ENCODE data around the gene FIS1.
A peak's percentile ranks its signal among the peaks of the same experiment; 100 is the strongest.
"Not testable (repeated sequence)": the region's sequence is repeated elsewhere in the genome, so short reads cannot be mapped to it uniquely, and the experiment has no call there.

The FIS1 gene

DNA sequence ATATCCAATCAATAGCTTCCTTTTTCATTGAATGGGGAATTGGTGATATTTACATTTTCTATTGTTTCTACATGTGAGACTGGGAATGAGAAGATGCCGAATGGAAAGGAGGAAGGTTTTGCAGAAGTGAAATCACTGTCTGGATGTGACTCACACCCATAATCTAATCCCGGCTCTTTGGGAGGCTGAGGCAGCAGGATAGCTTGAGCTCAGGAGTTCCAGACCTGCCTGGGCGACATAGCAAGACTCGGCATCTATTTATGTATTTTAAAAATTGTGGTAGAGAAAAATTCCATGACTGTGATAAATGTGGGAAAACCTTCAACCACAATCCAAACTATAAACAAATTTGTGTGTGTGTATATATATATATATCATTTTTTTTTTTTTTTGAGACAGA is 10.9 kb upstream of the FIS1 start:
- DNase-seq, result no peak

DNA sequence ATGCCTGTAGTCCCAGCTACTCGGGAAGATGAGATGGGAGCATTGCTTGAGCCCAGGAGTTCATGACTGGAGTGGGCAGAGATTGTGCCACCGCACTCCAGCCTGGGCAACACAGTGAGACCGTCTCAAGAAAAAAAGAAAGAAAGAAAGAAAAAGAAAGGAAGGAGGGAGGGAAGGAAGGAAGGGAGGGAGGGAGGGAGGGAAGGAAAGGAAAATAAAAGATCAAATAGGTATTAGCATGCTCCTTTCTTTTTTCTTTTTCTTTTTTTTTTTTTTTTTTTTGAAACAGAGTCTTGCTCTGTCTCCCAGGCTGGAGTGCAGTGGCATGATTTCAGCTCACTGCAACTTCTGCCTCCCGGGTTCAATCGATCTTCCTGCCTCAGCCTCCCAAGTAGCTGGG is 8.3 kb upstream of the FIS1 start:
- DNase-seq, result not testable (repeated sequence)

DNA sequence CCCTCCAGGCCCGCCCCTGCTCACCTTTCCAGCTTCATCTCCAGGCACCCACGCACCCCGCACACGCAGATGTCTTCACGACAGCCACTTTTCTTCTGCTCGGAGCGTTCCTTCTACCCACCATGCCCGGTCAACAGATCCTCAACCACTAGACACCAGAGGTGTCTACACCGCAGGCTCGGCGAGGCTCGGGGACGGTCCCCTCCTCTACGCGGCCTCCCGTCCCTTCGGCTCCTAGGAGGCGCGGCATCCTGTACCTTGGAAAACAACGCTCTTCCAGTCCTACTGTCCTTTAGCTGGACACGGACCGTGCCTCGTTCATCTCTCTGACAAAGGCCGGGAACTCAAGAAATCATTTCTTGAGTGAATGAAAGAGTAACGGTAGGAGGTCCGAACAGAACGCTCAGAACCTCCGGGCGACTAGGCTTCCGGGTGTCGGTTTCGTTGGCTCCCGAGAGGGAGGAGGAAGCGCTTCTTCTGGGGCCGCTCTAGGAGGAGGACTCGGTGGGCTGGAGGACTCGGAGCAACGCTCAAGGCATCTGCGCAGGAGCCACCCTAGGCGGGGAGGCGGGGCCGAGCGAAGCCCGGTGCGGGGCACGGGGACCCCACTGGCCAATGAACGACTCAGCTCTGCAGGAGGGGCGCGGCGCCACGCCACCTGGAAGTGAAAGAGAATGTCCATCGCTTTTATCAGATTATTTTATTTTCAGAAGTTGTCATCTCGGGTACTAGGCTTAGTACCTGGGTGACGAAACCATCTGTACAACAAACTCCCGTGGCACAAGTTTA is 7.2 kb upstream of the FIS1 start:
- peak; percentile 97 for DNase-seq

DNA sequence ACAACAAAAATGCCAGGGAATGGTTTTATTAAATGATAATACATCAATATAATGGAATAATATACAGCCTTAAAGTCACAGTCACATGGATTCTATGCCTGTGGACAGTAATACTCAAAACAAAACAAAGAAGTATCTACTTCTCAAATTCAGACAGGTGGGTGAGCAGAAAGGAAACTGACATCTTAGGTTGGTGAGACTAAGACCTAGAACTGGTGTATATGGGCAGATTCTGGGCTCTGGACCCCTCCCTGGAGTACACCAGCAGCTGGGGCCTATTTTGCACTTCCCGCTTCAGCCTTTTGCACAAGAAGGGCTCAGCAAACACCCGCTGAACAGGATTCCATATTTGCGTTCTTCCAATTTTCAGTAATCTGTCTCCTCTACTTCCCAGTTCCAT is 5.4 kb upstream of the FIS1 start:
- DNase-seq, result no peak

DNA sequence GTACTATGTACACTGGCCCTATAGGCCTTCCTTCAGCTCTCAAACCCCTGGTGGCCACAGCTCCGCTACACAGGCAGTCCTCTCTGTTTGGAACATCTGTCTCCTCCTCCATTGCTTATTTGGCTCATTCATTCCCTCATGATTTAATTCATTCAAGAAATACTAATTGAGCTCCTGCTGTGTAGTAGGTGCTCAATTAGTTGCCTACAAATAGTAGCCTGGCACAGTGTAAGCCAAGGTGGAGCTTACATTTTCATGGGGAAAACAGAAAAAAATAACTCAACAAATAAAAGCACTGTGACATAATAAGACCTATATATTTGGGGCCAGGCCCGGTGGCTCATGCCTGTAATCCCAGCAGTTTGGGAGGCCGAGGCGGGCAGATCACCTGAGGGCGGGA is 3.4 kb upstream of the FIS1 start:
- DNase-seq, result no peak

DNA sequence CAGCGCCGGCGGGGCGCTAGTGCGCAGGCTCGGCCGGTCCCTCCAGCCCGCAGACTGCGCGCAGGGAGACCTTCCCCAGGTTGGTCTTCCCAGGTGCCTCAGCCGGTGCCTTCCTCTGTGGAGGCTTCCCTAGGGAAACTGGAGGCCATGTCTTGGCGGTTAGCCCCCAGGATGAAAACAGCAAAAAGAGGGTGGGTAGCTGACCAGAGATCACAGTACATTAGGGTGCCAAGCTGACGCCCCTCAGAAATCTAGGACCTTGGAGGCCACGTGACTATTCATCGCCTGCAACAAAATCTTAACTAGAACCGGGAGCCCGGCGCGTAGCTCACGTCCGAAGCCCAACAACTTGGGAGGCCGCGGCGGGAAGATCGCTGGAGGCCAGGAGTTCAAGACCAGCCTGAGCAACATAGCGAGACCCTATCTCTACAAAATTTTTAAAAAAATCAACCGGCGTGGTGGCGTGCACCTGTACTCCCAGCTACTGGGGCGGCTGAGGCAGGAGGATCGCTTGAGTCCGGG is 327 bp upstream of the FIS1 start:
- DNase-seq, result no peak

DNA sequence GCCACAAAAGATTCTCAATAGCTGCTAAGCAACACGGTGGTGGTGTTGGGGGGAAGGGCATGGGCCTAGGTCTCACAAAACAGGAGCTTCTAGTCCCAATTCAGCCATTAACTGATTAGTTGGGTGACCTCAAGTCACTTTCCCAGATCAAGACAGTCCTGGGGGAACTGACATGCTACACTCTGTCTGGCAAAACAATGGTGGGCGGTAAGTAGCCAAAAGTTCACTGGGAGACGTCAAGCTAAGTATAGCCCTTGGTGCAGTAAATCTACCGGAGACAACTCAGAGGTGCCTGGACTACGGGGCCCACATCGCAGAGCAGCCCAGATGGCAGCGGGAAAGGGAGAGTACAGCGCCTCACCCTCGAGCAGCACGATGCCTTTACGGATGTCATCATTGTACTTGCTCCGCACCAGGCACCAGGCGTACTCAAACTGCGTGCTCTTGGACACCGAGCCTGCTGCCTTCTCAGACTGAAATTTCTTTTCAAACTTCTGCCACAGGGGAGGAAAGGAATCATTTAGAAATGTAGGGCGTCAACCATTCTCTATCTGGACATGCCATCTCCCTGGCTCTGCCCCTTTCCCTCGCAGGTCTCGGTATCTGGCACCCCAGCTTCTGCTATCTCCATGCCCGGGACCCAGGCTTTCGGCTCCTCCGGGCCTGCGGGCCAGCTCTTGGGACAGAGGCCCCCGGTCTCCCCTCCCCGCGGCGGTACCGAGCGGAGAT is 1.1 kb downstream of the FIS1 start:
- DNase-seq, result peak; percentile 95

DNA sequence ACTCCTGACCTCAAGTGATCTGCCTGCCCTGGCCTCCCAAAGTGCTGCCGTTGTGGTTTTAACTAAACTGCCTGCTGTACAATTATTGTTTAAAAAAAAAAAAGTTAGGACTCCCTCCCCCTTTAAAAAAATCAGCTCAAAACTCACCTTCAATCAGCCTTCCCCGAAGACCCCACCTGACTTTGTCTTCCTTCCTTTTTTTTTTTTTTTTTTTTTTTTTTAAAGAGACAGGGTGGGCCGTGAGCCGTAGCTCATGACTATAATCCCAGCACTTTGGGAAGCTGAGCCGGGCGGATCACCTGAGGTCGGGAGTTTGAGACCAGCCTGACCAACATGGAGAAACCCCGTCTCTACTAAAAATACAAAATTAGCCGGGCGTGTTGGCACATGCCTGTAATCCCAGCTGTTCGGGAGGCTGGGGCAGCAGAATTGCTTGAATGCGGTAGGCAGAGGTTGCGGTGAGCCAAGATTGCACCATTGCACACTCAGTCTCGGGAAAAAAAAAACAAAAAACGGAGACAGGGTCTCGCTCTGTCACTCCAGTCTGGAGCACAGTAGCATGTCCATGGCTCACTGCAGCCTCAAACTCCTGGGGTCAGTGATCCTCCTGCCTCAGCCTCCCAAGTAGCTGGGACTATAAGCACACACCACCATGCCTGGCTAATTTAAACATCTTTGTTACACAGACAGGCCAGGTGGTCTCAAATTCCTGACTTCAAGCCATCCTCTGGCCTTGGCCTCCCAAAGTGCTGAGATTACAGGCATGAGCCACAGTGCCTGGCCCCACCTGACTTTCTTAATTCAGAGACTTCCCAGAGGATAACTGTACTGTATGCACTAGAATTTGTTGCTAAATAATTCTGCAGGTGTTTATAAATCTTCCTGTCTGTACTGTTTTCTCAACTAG is 3.2 kb downstream of the FIS1 start:
- no peak for DNase-seq

DNA sequence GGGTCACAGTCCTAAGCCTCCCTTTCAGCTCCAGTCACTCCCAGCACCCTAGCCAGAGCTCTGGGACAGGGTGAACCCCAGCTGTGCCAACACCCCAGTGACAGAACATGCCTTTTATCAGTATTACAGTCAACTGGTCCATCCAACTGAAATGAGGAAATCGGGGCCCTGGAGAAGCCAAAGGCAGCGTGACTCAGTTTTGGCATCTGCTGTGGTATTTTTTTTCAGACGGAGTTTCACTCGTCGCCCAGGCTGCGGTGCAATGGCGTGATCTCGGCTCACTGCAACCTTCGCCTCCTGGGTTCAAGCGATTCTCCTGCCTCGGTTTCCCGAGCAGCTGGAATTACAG is 3.9 kb downstream of the FIS1 start:
- peak; percentile 74 for DNase-seq

DNA sequence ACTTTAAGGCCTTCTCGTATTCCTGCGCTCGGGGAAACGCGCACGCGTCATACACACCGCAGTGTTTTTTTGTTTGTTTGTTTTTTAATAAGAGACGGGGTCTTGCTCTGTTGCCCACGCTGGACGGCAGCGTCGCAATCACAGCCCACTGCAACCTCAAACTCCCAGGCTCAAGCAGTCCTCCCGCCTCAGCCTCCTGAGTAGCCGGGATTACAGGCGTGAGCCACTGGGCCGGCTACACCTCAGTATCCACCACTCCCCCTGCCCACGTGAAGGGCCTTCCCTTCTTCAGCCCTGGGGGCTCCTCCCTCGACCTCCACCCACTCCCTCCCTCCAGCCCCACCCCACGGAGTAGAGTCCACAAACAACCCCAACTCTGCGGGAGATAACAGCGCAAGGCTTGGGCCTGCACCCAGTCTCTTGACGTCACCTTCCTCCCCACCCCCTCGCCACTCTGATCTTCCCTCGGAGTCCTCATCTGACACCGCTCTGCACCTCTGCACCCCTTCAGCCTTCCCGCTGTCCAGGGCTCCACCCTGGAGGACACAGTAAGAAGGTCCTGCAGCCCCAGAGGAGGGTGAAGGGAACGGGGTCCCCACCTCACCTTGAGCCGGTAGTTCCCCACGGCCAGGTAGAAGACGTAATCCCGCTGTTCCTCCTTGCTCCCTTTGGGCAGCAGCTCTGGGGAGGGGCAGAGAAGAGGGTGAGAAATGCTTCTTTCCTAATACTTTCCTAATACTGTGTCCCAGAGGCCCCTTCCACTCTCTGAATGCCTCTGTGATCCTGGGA is 4.5 kb downstream of the FIS1 start:
- peak; percentile 84 for DNase-seq

DNA sequence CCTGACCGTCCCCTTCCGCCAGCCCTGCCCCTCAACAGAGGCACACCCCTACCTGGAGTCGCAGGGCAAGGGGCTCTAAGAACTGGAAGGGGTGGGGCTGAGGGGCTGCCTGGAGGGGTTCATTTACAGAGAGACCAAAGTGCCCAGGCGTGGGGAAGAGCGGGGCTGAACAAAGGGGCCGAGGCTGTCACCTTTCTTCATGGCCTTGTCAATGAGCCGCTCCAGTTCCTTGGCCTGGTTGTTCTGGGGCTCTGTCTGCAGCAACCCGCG is 5.0 kb downstream of the FIS1 start:
- no peak for DNase-seq

DNA sequence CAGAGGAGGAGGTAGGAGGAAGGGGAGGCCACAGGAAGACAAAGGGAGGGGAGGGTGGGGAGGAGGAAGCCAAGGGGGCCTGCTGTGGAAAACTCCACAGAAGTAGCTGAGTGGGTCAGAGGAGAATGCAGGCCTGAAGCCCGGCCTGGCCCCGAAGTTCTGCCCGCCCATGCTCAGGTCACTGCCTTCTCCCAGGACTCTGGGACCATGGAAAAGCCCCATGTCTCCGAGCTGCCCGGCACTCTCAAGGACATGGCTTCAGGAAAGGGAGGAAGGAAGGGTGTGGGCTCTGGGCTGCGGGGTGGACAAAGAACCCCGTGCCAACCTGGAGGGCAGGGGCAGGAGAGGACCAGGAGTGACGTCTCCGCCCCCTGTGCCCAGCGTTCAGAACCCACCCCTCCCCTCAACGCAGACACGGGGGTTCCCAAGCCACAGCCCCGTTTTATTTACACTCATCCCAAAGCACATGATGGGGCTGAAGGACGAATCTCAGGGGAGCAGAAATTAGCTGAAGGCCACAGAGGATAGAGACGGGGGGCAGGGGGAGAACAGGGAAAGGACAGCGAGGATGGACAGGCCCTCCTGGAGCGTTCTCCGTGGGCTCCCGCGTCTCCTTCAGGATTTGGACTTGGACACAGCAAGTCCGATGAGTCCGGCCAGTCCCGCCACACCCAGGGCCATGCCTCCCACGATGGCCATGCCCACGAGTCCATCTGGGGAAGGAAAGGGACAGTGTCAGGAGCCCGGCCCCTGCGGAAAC is 5.5 kb downstream of the FIS1 start:
- DNase-seq, result no peak

DNA sequence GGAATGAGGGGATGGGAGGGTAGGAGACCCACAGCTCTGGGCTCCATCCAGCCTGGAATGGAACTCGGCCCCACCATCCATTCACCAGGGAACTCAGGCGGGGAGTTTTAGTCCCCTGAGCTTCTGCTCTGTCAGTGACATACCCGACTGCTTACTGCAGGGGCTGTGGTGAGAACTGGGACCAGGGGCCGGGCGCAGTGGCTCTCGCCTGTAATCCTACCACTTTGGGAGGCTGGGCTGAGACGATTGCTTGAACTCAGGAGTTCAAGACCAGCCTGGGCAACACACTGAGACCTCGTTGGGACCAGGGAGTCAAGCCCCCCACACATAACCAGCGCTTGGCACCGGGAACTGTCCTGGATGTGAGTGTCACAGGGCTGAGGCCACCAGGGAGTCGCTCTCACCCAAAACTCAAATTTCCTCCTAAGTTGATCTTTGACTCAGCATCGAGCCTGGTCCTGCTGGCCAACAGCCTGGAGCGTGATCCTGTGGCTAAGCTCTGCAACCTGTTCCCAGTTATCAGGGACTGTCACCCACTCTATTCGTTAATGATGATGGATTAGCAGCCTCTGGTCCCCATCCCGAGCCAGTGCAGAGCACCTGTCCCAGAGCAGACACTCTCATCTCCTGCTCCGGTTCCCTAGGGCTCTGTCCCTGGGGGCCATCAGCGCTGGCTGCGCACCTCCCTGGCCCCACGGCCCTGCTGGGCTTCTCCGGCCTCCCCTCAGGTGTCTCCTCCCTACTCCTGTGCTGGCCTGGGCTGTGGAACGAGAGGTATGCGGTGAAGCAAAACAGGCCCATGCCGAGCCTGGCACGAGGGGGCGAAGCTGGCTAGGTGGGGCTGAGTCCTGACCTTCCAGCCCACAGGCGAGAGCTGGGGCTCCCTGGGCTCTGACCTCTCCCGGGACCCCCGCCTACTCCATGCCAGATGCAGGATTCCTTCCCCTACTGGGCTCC is 6.4 kb downstream of the FIS1 start:
- no peak for DNase-seq

DNA sequence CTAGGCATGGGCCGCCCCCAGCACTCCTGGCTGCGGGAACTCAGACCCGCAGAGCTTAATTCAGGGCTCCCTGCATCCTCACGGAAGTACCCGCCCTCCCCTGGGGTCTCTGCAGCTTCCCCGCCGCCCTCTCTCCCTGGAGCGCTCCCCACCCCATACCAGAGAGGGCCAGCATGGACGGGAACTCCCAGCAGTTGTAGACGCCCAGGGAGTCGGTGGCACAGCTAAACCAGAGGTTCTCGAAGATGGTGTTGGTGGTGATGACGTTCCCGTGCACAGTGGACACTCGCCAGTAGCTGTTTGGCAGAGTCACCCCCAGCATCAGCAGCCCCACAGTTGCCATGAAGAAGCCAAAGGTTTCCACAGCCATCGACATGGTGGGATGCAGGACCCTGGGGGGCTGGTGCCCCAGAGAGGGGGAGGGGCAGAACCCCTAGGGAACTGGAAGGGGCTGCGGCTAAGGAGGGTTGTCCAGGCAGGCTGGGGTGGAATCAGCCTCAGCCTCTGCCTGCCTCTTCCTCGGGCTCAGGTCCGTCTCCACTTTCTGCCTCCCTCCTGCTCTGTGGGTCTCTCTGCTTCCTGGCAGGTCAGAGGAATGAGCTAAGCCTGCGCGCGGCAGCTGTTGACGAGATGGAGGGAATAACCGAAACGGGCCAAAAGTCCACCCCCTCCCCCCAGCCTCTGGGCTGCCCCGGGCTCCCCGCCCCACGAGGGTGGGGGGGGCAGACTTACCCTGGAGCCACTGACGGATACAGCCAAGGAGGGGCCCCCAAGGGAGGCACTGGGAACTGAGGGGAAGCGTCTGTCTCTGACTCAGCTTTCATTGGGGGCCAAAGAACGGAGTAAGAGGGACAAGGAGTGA is 7.4 kb downstream of the FIS1 start, which contains the start of gene CLDN15:
CLDN15 (minus strand) TSS at position 597 of the 862 bp plus-strand sequence; CDS start at position 376, 221 bp downstream.
- DNase-seq, result no peak

DNA sequence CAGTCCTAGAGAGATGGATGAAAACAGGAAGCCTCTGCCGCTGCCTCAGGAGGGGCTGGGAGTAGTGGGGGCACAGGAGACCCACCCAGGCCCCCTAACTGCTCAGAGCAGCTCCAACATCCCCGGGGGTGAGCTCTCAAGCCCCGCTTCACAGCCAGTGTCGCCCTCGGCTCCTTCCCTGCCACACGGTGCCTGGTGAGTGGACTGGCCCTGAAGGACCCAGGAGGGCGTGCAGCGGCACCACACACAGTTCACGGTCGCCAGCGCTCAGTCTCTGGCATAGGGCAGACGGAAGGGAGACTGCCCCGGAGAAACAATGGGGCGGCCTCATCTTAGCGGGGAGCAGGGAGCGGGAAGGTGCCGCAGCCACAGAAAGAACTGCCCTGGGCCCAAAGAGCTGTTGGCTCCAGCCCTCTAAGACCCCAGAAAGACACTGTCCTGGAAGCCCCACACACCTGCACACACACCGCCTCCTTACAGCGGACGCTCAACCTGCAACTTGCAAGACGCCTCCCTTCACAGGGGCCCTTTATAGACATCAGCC is 8.5 kb downstream of the FIS1 start:
- DNase-seq, result no peak

DNA sequence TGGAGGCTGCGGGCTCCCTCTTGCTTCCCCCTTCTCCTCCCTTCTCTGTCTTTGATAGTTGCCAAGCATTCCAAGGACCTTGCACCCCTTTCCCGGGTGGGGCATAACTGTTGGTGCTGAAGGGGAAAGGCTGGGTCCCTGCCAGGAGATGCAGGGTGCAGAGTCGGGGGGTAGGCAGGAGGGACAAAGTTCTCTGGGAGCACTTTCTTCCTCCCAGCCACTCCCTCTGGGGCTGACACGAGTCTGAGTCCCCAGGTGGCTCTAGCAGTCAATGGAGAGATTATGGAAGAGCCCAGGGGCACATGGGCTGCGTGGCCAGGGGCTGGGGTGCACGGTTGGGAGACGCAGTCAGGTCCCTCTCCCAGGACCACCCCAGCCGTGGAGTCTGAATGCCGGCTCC is 9.4 kb downstream of the FIS1 start:
- no peak for DNase-seq

DNA sequence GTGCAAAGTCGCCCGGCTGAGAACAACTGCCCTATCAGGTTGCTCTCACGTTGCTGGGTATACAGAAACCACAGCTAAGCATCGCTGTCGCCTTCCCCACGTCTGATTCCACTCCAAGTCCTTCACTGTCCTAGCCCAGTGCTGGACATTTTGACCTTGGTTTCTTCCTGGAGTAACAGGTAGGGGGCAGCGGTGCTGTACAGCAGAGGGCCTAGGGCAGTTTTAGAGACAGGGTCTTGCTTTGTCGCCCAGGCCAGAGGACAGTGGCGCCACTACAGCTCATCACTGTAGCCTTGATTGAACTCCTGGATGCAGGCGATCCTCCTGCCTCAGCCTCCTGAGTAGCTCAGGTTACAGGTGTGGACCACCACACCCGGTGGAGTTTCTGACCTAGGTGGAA is 9.8 kb downstream of the FIS1 start:
- DNase-seq, result peak; percentile 46

DNA sequence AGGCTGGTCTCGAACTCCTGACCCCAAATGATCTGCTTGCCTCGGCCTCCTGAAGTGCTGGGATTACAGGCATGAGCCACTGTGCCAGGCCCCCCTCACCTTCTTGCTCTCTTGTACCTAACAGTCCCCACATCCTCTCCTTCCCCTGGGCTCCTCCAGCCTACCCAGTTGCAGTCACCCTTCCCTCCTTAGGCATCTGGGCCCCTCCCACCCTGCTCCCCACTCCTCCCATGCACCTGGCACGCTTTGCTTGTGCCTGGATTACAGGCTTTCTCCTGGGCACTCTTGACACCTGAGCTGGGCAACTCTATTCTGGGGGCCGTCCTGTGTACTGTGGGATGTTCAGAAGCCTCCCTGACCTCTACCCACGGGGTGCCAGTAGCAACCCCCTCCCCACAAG is 10.2 kb downstream of the FIS1 start:
- no peak for DNase-seq

DNA sequence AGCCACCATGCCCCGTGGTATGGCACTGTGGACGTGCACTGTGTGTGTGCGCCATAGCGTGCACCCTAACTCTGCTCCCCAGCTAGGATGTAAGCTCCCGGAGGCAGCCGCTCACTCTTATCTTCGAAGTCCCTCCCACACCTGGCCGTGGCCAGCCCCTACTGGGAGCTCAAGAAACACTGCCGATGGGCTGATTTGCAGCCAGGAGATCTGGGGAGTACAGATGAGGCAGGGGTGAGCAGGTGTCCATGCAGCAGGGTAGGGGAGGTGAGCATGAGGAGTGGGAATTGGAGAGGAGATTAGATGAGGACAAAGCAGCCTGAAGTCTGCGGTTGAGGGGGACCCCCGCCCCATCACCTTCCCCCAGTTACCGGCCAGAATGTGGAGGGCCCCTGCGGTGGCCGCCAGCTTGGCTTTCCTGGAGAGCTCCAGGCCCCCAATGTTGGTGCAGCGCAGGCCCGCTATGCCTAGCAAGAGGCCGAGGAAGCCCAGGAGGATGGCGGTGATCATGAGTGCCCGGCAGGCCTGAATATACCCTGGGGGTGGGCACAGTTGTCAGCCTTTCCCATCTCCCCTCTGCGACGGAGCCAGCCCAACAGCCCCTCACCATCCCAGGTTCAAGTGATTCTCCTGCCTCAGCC is 10.9 kb downstream of the FIS1 start:
- peak; percentile 56 for DNase-seq

Data from hematopoietic multipotent progenitor cell treated with erythropoietin and hydrocortisone succinate and interleukin-3 and kit ligand, for 8 days (in vitro differentiated cells).